Heart left ventricle (tissue), 16 donors: ENCODE data around the gene RHPN2. TPM values are rescaled to one million over a fixed set of nuclear protein-coding genes. Genes with fewer than 3 reads are reported as not detected.

ENCODE experiments used
- ATAC-seq, 4 donors: fragments of 200-7000 bp; cut with Tn5 transposase; one replicate each; pipeline ENCODE4 v1.9.1; 2020 to 2022; ENCODE audit warnings: moderate library complexity in 4 of 4, mild to moderate bottlenecking in 3 of 4, moderate number of reproducible peaks in 1 of 4
- DNase-seq, 5 donors: peaks; one replicate each; pipeline ENCODE4 v3.0.0-alpha.2; 2020
- H3K27ac ChIP-seq, 12 donors: fragments of 200-600 bp; sonication (generic) in 4 of 12; one replicate each; pipeline versions ENCODE4 v1.5.0 to v1.8.0; 2016 to 2022; ENCODE audit warnings: mild to moderate bottlenecking in 2 of 12
- H3K27me3 ChIP-seq, 9 donors: fragments of 200-600 bp; sonication (generic) in 2 of 9; one replicate each; pipeline versions ENCODE4 v1.5.1 to v1.8.0; 2016 to 2022; ENCODE audit warnings: mild to moderate bottlenecking in 3 of 9
- H3K36me3 ChIP-seq, 9 donors: fragments of 200-600 bp; sonication (generic) in 2 of 9; one replicate each; pipeline versions ENCODE4 v1.5.0 to v1.8.0; 2018 to 2022; ENCODE audit warnings: mild to moderate bottlenecking in 2 of 9
- H3K4me1 ChIP-seq, 12 donors: fragments of 200-600 bp; sonication (generic) in 4 of 12; one replicate each; pipeline versions ENCODE4 v1.5.0 to v1.8.0; 2016 to 2022; ENCODE audit warnings: mild to moderate bottlenecking in 3 of 12
- H3K4me3 ChIP-seq, 12 donors: fragments of 200-600 bp; sonication (generic) in 4 of 12; one replicate each; pipeline versions ENCODE4 v1.5.0 to v1.8.0; 2017 to 2022; ENCODE audit warnings: mild to moderate bottlenecking in 9 of 12, moderate library complexity in 4 of 12
- H3K9me3 ChIP-seq, 12 donors: fragments of 200-600 bp; sonication (generic) in 4 of 12; one replicate each; pipeline versions ENCODE4 v1.5.0 to v1.8.0; 2016 to 2022; ENCODE audit warnings: mild to moderate bottlenecking in 1 of 12
- POLR2A ChIP-seq, 2 donors: fragments of 450-650 bp; IDR thresholded peaks; one replicate each; pipeline ENCODE4 v1.6.1; 2017; ENCODE audit warnings: antibody characterized with exemption in 2 of 2, mild to moderate bottlenecking in 2 of 2, moderate library complexity in 2 of 2
- WGBS, 4 donors: extraction: QIAGEN DNeasy Blood & Tissue Kit in 2 of 4; methylation state at CpG; one replicate each; pipeline versions ENCODE4 v1.1.5 to v1.1.7; 2013 to 2018; 5-methylcytosine and 5-hydroxymethylcytosine counted together
- intact Hi-C, 10 donors: fragments of 100-400 bp; cut with DNase I; formaldehyde crosslinking; loops; one replicate each; pipeline versions ENCODE4 v1.11.1 to v1.14.2; 2022
- polyA plus RNA-seq, 2 donors: library from polyadenylated mRNA; stranded (reverse); fragments of 200-250 nt; gene quantifications; one replicate each; pipeline ENCODE4 v1.2.3, GENCODE V29; 2013
- total RNA-seq, 9 donors: library from RNA; depleted of rRNA in 2 of 9; stranded (reverse); fragments of >200 nt in 2 of 9; fragmentation: NEBNext Ultra II Directional in 3 of 9; extraction: Animal tissue kit (Norgen Biotek cat#: 25700) in 3 of 9; gene quantifications; one replicate each; pipeline versions ENCODE4 v1.1.0 to v1.2.4, GENCODE V29; 2016 to 2023
- TF ChIP-seq, protein P1 (sequence below), 12 donors: fragments of 200-600 bp; sonication (generic) in 4 of 12; IDR thresholded peaks; one replicate each; pipeline versions ENCODE4 v1.5.0 to v1.8.0; 2018 to 2022; ENCODE audit warnings: antibody characterized with exemption in 12 of 12, mild to moderate bottlenecking in 5 of 12
- donor health status: ischemic (EF 13 %, LVEDD 7.1; RV severe dilation, severe dysfunction).
- donor health status: healthy with polysubstance abuse.
- donor health status: DM: no; HTN: yes; CAD: no.
- donor health status: DM: no; HTN: no; CAD: no.
- donor health status: ischemic (EF 25% LVEDD 6.9; RV normal size, moderate dysfunction).
- donor health status: ischemic (EF 25% LVEDD 5.7; RV mildly dilated, moderate dysfunction).
- donor health status: healthy.
- donor health status: DM: yes; HTN: yes; CAD: no.
- donor health status: ischemic (EF 35%, LVEDD 5.7; RV mildly dilated, moderate dysfunction).
- donor health status: nonischemic (EF 11% LVEDD 7.7; RV severe dilation, severe dysfunction).
- donor health status: DM: yes; HTN: yes; CAD: no.
- donor health status: PGD.
- donor health status: ischemic (EF 29% LVEDD 5.4; RV normal size, mild dysfunction).
- donor health status: nonischemic (EF 23%, LVEDD 6.1; RV moderate dilation, normal function).

The RHPN2 gene
- total and polyA plus RNA-seq, 11 donors, result 0.35 to 3.7 (median 1.9) TPM

DNA sequence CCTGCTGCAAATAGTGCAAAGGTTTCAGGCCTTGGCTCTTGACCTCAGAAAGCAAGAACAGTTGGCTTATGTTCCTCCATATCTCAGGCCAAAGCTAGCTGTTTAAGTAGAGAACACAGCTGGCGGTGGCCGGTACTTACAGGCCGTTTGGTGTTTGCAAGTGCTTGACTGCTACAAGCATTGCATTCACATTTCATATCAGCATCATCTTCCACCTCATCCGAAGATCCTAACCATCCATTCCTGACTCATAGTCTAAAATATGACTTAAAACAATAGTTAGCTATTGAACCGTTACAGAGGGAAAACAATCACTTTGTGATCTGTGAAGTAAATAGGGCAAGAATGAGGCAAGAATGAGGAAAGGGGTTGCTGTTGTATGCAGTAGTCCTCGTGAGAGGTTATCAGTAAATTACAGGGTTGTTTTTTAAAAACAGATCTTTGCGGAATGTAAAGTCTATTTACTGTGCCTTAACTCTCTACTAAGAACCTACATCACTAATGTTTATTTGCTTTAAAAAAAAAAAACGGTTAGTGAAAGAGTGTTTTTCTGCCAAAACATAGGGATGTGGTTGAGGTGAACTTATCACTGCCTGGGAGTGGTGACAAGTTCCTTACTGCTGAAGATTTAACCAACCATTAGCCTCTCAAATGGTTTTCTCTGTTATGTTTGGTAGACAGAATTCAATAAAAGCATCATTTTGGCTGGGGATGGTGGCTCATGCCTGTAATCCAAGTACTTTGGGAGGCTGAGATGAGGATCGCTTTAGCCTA lies 45.6 kb upstream of the RHPN2 start:
- TF ChIP-seq POLR2A (IDR thresholded peaks at IDR 0.05), result no peak
- intact Hi-C loops, result loop anchor here in 2 of 10 donors (10.0 kb wide), 2 partner anchors 136 to 516 kb away; partner anchors contain the start of genes CEP89 (in 1 of the 2) and FAAP24 (in 1 of the 2)
- Histone ChIP-seq H3K27me3 (no peaks in the 10 kb centered on the region), H3K9me3 (no peaks in the 10 kb centered on the region), H3K4me3 (no peak overlapping the region), H3K36me3 (peaks cover 0 to 100% (median 91%) of the 10 kb centered on the region in 9 donors), H3K27ac (no peak overlapping the region), H3K4me1 (no peaks in the 10 kb centered on the region)
- DNase-seq (no peak), ATAC-seq (no peak)
- WGBS, 4 donors, result 85 to 89% (median 88%) methylated on average over 9 of the region's 9 CpGs

DNA sequence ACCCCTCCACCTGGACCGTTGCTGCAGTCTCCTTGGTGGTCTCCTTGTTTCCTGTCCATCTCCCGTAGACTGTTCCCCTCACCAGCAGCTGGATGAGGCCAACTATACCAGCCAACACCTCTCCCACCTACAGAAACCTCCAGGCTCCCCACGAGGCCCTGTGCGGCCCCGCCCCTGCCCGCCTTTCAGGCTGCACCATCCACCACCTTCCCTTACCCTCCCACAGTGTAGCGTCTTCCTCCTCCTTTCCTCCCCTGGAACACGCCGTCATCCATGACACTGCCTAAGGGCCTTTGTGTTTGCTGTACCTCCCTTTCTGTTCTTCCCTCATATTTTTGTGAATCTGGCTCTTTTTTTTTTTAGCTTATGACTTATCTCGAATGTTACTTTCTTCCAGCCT lies 43.5 kb upstream of the RHPN2 start:
- peaks cover 0 to 100% (median 89%) of the 10 kb centered on the region in 9 donors for H3K36me3 ChIP-seq
- intact Hi-C loops, result no loop called here
- DNase-seq (no peak), ATAC-seq (no peak)
- H3K27me3 ChIP-seq, result no peaks in the 10 kb centered on the region
- no peak for TF ChIP-seq POLR2A (IDR thresholded peaks at IDR 0.05)
- TF ChIP-seq, protein P1, sequence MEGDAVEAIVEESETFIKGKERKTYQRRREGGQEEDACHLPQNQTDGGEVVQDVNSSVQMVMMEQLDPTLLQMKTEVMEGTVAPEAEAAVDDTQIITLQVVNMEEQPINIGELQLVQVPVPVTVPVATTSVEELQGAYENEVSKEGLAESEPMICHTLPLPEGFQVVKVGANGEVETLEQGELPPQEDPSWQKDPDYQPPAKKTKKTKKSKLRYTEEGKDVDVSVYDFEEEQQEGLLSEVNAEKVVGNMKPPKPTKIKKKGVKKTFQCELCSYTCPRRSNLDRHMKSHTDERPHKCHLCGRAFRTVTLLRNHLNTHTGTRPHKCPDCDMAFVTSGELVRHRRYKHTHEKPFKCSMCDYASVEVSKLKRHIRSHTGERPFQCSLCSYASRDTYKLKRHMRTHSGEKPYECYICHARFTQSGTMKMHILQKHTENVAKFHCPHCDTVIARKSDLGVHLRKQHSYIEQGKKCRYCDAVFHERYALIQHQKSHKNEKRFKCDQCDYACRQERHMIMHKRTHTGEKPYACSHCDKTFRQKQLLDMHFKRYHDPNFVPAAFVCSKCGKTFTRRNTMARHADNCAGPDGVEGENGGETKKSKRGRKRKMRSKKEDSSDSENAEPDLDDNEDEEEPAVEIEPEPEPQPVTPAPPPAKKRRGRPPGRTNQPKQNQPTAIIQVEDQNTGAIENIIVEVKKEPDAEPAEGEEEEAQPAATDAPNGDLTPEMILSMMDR (IDR thresholded peaks at IDR 0.05), result no peak
- H3K27ac ChIP-seq, result no peak overlapping the region
- H3K4me1 ChIP-seq, result no peaks in the 10 kb centered on the region
- H3K9me3 ChIP-seq, result no peaks in the 10 kb centered on the region
- 92 to 94% (median 94%) methylated on average over 10 of the region's 10 CpGs for WGBS, 4 donors
- no peak overlapping the region for H3K4me3 ChIP-seq

DNA sequence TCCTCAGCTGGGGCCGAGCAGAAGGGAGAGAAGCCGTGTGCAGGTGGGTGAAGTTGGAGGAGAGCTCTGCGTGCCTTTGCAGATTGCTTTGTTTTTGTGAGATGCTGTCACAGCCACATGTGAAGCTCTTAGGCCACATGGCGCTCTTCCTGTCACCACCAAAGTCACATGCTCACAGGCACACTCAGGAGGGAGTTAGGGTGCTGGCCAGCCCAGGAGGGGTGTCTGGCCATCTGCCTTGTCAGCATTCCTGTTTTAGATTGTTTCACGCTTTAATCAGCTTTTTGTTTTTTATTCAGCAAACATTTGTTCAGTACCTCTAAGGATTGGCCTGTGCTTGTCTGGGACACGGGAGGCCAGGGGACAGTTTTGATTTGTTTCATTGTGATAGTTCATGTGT lies 38.2 kb upstream of the RHPN2 start:
- TF ChIP-seq, protein P1 (IDR thresholded peaks at IDR 0.05), result no peak
- no peak for TF ChIP-seq POLR2A (IDR thresholded peaks at IDR 0.05)
- Histone ChIP-seq H3K27ac (no peak overlapping the region), H3K4me1 (no peaks in the 10 kb centered on the region), H3K27me3 (no peaks in the 10 kb centered on the region), H3K36me3 (peaks cover 0 to 98% (median 88%) of the 10 kb centered on the region in 9 donors), H3K4me3 (no peak overlapping the region), H3K9me3 (no peaks in the 10 kb centered on the region)
- intact Hi-C loops, result no loop called here
- WGBS, 4 donors, result 74 to 91% (median 81%) methylated on average over 6 of the region's 6 CpGs
- ATAC-seq (peak in 1 of 4 donors; percentile 24), DNase-seq (no peak)

DNA sequence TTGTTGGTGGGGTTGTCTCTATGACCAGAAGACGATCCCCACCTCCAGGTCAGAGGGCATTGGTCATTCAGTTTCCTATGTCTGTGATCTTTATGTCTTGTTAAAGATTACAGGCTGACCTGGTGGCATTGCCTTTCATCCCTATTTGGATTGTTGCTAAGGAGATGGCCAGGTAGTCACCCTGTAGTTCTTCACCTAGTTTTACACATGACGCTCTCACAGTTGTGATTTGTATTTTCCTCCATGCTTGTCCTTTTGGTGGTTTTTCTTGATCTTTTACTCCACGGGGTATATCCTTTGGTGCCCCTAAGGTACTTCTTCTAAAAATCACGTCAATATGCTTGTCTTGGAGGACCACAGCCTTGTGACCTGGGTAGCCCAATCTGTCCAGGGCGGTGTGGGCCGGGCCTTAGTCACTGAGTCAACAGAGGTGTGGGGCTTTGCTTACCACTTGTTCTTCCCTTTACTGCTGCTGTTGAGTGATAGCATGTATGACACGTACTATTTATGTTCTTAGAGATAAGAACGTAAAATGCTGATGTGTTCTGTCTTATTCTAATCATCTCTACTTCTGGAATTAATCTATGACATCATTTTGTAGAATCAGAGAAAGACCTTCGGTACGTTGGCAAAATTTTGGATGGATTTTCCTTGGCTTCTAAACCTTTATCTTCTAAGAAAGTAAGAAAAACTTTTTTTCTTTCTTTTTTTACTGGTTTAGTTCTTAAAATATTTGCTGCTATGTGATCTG lies 36.4 kb upstream of the RHPN2 start:
- Histone ChIP-seq H3K36me3 (peaks cover 0 to 98% (median 89%) of the 10 kb centered on the region in 9 donors), H3K9me3 (no peaks in the 10 kb centered on the region), H3K4me3 (no peak overlapping the region), H3K27me3 (no peaks in the 10 kb centered on the region), H3K4me1 (no peaks in the 10 kb centered on the region), H3K27ac (no peak overlapping the region)
- ATAC-seq, result no peak
- 75 to 89% (median 85%) methylated on average over 10 of the region's 10 CpGs for WGBS, 4 donors
- DNase-seq, result no peak
- intact Hi-C loops, result no loop called here
- TF ChIP-seq POLR2A (IDR thresholded peaks at IDR 0.05), result no peak
- TF ChIP-seq, protein P1 (IDR thresholded peaks at IDR 0.05), result no peak
